Ishikawa (cell line): ENCODE results near the gene PARVB.

Experiments
- CEBPB ChIP-seq: IDR thresholded peaks from 2 replicates; pipeline ENCODE4 v1.6.1; 2012
- CREB1 ChIP-seq: IDR thresholded peaks from 2 replicates; pipeline ENCODE4 v1.6.1; 2012; ENCODE audit warnings: low read depth
- EGR1 ChIP-seq: IDR thresholded peaks from 2 replicates; pipeline ENCODE4 v1.6.1; 2012
- EP300 ChIP-seq: IDR thresholded peaks from 2 replicates; pipeline ENCODE4 v1.6.1; 2012; ENCODE audit warnings: borderline replicate concordance
- FOXM1 ChIP-seq: IDR thresholded peaks from 2 replicates; pipeline ENCODE4 v1.6.1; 2012; ENCODE audit warnings: low read depth, borderline replicate concordance
- NFIC ChIP-seq: IDR thresholded peaks from 2 replicates; pipeline ENCODE4 v1.6.1; 2012
- RAD21 ChIP-seq: IDR thresholded peaks from 2 replicates; pipeline ENCODE4 v1.6.1; 2012; ENCODE audit warnings: low read depth
- TAF1 ChIP-seq: IDR thresholded peaks from 2 replicates; pipeline ENCODE4 v1.6.1; 2012; ENCODE audit warnings: low read depth, mild to moderate bottlenecking
- TCF12 ChIP-seq: IDR thresholded peaks from 2 replicates; pipeline ENCODE4 v1.6.1; 2012; ENCODE audit warnings: low read depth
- TEAD4 ChIP-seq: IDR thresholded peaks from 2 replicates; pipeline ENCODE4 v1.6.1; 2012
- YY1 ChIP-seq: IDR thresholded peaks from 2 replicates; pipeline ENCODE4 v1.6.1; 2012; ENCODE audit warnings: low read depth
- ZBTB7A ChIP-seq: IDR thresholded peaks from 2 replicates; pipeline ENCODE4 v1.6.1; 2012; ENCODE audit warnings: low read depth
- TF ChIP-seq, protein P1 (sequence below): IDR thresholded peaks from 2 replicates; pipeline ENCODE4 v1.6.1; 2012; ENCODE audit warnings: low read depth, mild to moderate bottlenecking
- TF ChIP-seq, protein P2 (sequence below): IDR thresholded peaks from 2 replicates; pipeline ENCODE4 v1.6.1; 2012
- TF ChIP-seq, protein P3 (sequence below): IDR thresholded peaks from 2 replicates; pipeline ENCODE4 v1.6.1; 2012

PARVB gene

DNA sequence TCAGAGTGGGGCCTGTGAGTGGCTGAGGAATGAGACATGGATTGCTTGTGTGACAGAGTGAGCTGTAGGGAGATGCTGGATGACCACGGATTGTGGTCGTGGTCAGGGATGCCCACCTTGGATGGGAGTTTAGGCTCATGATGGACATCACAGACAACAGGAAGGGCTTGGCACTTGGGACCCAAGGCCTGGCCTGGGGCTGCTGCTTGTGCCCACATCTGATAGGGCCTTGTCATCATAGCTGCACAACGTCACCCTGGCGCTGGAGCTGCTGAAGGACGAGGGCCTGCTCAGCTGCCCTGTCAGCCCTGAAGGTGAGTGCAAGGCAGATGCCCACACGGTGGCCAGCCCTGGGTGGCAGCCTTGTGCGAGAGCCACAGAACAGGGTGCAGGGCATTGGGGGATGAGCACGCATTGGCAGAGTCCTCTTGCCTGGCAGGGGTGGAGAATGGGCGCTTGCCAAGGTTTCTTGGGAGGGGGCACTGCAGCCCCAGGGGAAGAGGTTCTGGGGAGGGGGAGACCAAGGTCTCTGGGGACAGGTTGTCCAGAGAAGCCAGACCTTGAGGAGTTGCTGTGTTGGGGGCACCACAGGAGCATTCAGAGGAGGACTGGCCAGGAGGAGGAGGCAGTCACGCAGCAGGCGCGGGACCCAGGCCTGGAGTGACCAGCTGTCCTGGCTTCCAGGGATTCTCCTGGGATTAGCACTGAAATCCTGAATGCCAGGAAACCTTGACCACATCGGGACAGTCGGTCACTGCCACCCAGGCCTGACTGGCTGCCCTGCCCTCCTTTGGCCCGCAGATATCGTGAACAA, 181.6 kb downstream of the PARVB start:
- TF ChIP-seq, protein P1, sequence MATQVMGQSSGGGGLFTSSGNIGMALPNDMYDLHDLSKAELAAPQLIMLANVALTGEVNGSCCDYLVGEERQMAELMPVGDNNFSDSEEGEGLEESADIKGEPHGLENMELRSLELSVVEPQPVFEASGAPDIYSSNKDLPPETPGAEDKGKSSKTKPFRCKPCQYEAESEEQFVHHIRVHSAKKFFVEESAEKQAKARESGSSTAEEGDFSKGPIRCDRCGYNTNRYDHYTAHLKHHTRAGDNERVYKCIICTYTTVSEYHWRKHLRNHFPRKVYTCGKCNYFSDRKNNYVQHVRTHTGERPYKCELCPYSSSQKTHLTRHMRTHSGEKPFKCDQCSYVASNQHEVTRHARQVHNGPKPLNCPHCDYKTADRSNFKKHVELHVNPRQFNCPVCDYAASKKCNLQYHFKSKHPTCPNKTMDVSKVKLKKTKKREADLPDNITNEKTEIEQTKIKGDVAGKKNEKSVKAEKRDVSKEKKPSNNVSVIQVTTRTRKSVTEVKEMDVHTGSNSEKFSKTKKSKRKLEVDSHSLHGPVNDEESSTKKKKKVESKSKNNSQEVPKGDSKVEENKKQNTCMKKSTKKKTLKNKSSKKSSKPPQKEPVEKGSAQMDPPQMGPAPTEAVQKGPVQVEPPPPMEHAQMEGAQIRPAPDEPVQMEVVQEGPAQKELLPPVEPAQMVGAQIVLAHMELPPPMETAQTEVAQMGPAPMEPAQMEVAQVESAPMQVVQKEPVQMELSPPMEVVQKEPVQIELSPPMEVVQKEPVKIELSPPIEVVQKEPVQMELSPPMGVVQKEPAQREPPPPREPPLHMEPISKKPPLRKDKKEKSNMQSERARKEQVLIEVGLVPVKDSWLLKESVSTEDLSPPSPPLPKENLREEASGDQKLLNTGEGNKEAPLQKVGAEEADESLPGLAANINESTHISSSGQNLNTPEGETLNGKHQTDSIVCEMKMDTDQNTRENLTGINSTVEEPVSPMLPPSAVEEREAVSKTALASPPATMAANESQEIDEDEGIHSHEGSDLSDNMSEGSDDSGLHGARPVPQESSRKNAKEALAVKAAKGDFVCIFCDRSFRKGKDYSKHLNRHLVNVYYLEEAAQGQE = no peak
- TF ChIP-seq TCF12 = no peak
- TF ChIP-seq TAF1 = no peak
- no peak for TF ChIP-seq TEAD4
- no peak for TF ChIP-seq YY1
- TF ChIP-seq EP300 = no peak
- TF ChIP-seq, protein P2, sequence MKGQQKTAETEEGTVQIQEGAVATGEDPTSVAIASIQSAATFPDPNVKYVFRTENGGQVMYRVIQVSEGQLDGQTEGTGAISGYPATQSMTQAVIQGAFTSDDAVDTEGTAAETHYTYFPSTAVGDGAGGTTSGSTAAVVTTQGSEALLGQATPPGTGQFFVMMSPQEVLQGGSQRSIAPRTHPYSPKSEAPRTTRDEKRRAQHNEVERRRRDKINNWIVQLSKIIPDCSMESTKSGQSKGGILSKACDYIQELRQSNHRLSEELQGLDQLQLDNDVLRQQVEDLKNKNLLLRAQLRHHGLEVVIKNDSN = no peak
- no peak for TF ChIP-seq FOXM1
- TF ChIP-seq, protein P3, sequence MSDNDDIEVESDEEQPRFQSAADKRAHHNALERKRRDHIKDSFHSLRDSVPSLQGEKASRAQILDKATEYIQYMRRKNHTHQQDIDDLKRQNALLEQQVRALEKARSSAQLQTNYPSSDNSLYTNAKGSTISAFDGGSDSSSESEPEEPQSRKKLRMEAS = no peak
- TF ChIP-seq RAD21 = no peak

DNA sequence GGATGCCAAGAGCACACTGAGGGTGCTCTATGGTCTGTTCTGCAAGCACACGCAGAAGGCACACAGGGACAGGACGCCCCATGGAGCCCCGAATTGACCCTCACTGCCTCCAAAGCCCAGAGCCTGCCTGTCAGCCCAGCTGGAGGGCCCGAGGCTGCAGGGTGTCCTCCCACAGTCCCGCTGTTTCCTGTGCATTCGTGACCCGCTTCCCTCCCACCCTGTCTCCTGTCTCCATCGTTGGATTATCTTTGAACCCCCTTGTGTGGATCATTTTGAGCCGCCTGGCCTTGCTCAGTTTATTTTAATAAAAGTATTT, 182.2 kb downstream of the PARVB start:
- TF ChIP-seq, protein P1 = no peak

DNA sequence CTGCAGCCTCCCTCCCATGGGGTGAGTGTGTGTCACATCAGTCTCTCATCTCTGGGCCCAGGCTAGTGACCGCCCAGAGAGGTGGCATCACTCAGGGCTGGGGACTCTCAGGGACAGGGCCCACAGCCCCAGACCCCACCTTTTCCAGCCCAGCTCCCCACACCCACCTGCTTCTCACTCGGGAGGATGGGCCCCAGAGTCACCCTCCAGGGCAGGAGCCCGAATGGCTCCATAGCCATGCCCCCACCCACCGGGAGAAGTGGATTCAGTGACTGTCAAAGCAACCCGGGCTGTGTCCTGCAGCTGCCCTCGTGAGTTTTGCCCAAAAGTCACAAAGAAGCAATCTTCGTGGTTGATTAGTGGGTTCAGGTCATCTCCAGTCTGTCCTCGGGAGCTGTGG, 182.6 kb downstream of the PARVB start:
- TF ChIP-seq, protein P1 = no peak
- TF ChIP-seq EP300 (no peak), FOXM1 (no peak), NFIC (no peak), RAD21 (no peak), TAF1 (no peak), YY1 (no peak), ZBTB7A (no peak)
- TF ChIP-seq, protein P2 = no peak

DNA sequence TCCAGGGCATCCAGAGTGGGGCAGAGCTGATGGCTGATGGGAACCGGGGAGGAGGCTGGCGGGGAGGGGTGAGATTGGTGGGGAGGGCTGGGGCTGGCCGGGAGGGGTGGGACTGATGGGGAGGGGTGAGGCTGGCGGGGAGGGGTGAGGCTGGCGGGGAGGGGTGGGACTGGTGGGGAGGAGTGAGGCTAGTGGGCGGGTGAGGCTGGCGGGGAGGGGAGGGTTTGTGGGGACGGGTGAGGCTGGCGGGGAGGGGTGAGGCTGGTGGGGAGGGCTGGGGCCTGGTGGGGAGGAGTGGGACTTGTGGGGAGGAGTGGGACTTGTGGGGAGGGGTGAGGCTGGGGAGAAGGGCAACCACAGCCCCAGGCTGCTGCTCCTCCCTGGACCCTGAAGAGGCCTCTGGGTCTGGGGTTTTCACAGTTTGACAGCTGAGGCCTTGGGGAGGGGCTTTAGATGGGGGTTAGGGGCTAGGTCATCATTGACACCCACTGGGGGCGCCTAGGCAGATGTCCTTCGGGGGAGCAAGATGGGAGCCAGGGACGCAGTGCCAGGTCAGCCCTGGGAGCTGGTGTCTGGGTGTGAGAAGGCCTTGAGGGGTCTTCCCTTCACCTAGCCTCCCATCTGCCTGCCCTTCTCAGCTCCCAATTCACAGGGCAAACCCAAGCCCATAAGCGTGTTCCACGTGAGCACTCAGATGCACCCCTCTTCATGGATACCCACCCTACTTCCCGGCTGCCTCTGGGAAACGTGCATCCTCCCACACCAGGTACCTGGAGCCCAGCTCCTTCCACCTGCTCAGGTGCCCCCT, 183.3 kb downstream of the PARVB start:
- TF ChIP-seq ZBTB7A = no peak
- TF ChIP-seq EGR1 = no peak
- TF ChIP-seq YY1 = no peak
- TF ChIP-seq CEBPB = no peak
- no peak for TF ChIP-seq RAD21
- no peak for TF ChIP-seq EP300
- TF ChIP-seq NFIC = no peak
- TF ChIP-seq FOXM1 = no peak
- TF ChIP-seq TAF1 = no peak
- TF ChIP-seq, protein P1 = no peak
- no peak for TF ChIP-seq CREB1
- no peak for TF ChIP-seq TEAD4
- no peak for TF ChIP-seq TCF12
- TF ChIP-seq, protein P2 = no peak
- TF ChIP-seq, protein P3 = no peak
